ENCODE results near the gene TSC2. TPM values are rescaled to one million over a fixed set of nuclear protein-coding genes. Genes with fewer than 3 reads are reported as not detected.
A peak's percentile ranks its signal among the peaks of the same experiment; 100 is the strongest.
"Not testable (repeated sequence)": the region's sequence is repeated elsewhere in the genome, so short reads cannot be mapped to it uniquely, and the experiment has no call there.

The TSC2 gene
- total RNA-seq, 1 donor from 2014 or later = 96.4 TPM

DNA sequence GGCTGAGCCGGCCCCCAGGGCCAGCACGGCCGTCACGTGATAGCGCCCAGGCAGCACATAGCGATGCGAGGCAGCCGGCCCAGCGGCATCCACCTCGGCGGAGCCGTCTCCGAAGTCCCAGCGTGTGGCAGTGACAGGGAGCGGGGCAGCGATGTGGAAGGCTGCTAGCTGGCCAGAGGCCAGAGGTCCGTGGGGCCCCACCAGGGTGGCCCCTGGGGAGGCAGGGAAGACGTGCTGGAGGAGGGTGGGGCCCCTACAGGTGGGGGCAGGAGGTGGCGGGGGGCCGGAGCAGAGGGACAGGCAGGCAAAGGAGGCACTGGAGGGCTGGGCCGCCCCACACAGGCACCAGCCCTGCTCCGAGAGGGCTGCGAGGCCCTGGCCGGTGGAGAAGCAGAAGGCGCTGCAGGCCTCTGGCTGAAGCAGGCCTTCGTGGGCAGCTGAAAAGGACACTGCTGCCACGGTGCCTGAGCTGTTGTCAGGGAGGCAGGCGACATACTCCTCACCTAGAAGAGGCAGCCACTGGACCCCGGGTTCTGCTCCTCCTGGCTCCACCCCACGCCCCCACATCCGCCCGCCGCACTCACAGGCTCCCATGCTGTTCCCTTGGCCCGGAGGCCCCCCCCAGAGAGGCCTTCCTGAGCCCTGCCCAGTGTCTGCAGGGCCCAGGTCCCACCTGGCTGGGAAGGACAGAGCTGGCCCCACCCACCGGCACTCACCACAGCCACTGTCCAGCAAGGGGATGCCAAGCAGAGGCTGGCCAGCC lies 70.4 kb downstream of the TSC2 start:
- H3K36me3 Mint-ChIP-seq (ENCODE audit: low read depth); H3K9me3 Mint-ChIP-seq; DNase-seq (ENCODE audit: low spot score): not testable (repeated sequence)

DNA sequence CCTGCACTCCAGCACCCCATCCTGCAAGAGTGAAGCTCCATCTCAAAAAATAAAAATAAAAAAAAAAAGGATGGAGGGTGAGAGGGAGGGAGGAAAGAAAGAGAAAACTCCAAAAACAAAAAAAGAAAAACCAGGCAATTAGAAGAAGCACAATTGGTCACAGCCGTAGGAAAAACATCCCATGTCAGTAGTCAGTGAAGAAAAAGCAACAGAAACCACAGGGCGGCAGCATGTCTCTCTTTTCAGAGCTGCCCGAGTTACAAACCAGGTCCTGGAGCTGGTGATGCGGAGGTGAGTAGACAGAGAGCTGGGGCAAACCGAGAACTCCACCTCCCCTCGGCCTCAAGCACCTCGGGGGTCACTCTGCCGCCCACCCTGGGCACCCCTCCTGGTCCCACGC lies 73.5 kb downstream of the TSC2 start:
- H3K36me3 Mint-ChIP-seq (ENCODE audit: low read depth); DNase-seq (ENCODE audit: low spot score); H3K4me3 Mint-ChIP-seq; H3K27me3 Mint-ChIP-seq (ENCODE audit: insufficient read depth); intact Hi-C loops (cut with micrococcal nuclease); H3K4me1 Mint-ChIP-seq (ENCODE audit: low read depth); H3K9me3 Mint-ChIP-seq: not testable (repeated sequence)
- H3K27ac Mint-ChIP-seq = peak overlapping the region; percentile 29

More for the DNA sequence above, 70.4 kb downstream of the TSC2 start:
- H3K27ac Mint-ChIP-seq; H3K4me3 Mint-ChIP-seq; H3K27me3 Mint-ChIP-seq (ENCODE audit: insufficient read depth); intact Hi-C loops (cut with micrococcal nuclease); H3K4me1 Mint-ChIP-seq (ENCODE audit: low read depth): not testable (repeated sequence)

DNA sequence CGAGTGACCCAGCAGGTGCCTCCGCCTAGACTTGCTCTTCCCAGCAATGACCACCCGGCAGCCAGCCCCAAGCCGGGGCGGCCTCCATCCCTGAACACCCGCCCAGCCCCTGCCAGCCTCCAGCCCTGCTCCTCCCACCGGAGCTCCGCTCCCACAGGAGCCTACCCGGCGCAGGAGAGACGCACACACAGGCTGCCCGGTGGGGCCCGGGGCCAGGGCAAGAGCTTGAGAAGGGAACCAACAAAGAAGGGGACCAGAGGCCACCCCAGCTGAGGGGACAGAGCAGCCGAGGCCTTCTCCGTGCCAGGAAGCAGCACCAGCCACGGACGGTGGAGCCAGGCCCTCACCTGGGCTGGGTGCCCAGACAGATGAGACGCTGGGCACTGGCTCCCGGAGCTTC lies 74.1 kb downstream of the TSC2 start:
- H3K27me3 Mint-ChIP-seq (ENCODE audit: insufficient read depth) = no peaks in the 10 kb centered on the region
- intact Hi-C loops (cut with micrococcal nuclease) = no loop called here
- DNase-seq (ENCODE audit: low spot score) = no peak
- H3K9me3 Mint-ChIP-seq = no peaks in the 10 kb centered on the region
- H3K36me3 Mint-ChIP-seq (ENCODE audit: low read depth) = no peaks in the 10 kb centered on the region
- no peak overlapping the region for H3K4me3 Mint-ChIP-seq
- H3K27ac Mint-ChIP-seq = no peak overlapping the region
- no peaks in the 10 kb centered on the region for H3K4me1 Mint-ChIP-seq (ENCODE audit: low read depth)

DNA sequence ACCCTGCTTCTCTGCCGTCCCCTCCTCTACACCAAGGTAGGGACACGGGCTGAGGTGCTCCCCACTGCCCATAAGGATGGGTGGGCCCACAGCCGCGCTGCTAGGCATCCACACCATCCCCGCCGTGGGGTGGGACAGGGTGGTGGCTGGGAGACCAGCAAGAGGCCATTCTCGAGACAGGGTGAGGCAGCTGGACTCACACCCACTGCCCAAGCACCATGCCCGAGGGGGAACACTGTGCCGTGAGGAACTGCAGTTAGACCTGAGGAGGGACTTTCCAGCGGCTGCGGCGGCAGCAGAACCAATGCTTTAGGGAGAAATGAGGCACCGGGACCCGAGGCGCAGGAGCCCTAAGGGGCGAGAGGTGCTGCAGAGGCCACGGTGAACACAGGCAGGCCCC lies 74.6 kb downstream of the TSC2 start:
- Mint-ChIP-seq H3K4me1 (ENCODE audit: low read depth) (no peaks in the 10 kb centered on the region), H3K27me3 (ENCODE audit: insufficient read depth) (no peaks in the 10 kb centered on the region), H3K27ac (no peak overlapping the region), H3K9me3 (no peaks in the 10 kb centered on the region), H3K36me3 (ENCODE audit: low read depth) (no peaks in the 10 kb centered on the region), H3K4me3 (no peak overlapping the region)
- intact Hi-C loops (cut with micrococcal nuclease) = no loop called here
- DNase-seq (ENCODE audit: low spot score) = no peak

DNA sequence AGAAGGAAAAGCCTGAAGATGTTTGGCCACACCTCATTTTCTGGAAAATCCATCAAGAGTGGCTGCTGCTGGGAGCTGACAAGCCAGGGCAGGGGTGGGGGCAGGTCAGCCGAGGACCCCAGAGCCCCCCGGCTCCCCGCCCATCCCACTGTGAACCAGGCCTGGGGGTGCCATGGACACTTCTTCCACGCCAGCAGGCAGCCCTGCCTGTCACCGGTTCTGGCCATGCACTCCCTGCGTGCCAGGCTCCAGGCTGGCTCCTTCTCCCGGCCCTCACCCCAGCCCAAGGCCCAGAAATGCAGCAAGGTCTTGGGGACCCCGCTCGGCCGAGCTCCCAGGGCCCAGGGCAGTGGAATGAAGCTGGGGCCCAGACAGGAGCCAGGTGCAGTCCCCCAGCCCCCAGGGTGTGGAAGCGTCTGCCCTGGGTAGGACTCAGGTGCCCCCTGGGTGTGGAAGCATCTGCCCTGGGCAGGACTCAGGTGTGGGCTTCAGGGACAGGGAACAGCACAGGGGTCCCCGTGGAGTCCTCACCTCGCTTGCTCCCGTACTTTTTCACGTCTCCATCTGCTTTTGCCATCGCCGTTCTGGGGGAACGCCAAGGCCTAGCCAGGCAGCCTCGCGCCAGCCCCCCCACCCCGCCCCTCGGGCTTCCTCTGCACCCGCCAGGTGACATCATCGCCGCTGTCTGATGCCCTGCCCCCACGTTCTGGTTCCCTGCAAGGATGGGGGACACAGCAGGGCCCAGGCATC lies 75.3 kb downstream of the TSC2 start:
- H3K4me1 Mint-ChIP-seq (ENCODE audit: low read depth); intact Hi-C loops (cut with micrococcal nuclease); H3K4me3 Mint-ChIP-seq; DNase-seq (ENCODE audit: low spot score); H3K27ac Mint-ChIP-seq; H3K27me3 Mint-ChIP-seq (ENCODE audit: insufficient read depth); H3K36me3 Mint-ChIP-seq (ENCODE audit: low read depth); H3K9me3 Mint-ChIP-seq: not testable (repeated sequence)

DNA sequence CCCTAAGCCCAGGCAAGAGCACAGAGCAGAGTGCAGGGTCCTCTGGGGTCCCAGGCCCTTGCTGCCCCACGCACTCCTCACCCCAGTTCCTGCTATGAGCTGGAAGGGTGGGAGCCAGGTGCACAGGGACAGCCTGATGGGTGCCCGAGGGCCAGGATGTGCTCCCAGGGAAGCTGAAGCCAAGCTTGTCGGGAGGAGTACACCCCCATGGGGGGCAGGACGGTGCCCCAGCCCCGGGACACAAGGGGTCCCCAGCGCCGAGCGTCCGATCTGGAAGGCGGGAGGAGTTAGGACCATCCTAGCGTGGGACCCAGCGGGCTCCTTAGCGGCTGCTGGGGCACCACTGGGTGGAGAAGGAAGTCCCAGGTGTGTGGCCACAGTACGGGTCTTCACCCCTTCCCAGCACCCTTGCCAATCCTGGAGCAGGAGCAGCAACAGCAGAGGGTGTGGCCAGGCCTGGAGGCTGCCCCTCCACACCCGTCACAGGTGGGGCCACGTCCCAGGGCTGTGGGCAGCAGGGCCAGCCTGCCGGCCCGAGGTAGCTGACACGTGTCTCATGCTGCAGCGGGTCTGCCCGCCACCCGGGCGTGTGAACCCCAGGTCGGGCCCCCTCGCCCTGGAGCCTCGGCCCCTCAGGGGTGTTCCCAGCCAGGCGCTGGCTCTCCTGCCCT lies 76.1 kb downstream of the TSC2 start:
- H3K36me3 Mint-ChIP-seq (ENCODE audit: low read depth); H3K27me3 Mint-ChIP-seq (ENCODE audit: insufficient read depth); intact Hi-C loops (cut with micrococcal nuclease); H3K9me3 Mint-ChIP-seq; DNase-seq (ENCODE audit: low spot score); H3K4me3 Mint-ChIP-seq; H3K4me1 Mint-ChIP-seq (ENCODE audit: low read depth); H3K27ac Mint-ChIP-seq: not testable (repeated sequence)

DNA sequence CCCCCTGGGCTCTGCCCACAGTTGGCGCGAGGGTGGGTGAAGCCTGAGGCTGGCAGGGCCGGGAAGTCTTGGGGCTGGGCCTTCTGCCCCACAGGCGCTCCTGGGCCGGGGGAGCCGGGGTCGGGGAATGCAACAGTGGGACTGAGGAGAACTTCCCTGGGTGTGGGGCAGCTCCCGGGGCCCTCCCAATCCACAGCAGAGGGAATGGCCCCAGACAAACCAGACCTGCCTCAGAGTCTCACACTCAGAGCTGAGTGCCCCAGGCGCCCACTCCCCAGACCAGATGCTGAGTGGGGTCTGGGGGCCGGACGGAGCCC lies 76.5 kb downstream of the TSC2 start:
- intact Hi-C loops (cut with micrococcal nuclease); H3K4me1 Mint-ChIP-seq (ENCODE audit: low read depth); H3K27me3 Mint-ChIP-seq (ENCODE audit: insufficient read depth); H3K36me3 Mint-ChIP-seq (ENCODE audit: low read depth); H3K27ac Mint-ChIP-seq; DNase-seq (ENCODE audit: low spot score); H3K9me3 Mint-ChIP-seq; H3K4me3 Mint-ChIP-seq: not testable (repeated sequence)

DNA sequence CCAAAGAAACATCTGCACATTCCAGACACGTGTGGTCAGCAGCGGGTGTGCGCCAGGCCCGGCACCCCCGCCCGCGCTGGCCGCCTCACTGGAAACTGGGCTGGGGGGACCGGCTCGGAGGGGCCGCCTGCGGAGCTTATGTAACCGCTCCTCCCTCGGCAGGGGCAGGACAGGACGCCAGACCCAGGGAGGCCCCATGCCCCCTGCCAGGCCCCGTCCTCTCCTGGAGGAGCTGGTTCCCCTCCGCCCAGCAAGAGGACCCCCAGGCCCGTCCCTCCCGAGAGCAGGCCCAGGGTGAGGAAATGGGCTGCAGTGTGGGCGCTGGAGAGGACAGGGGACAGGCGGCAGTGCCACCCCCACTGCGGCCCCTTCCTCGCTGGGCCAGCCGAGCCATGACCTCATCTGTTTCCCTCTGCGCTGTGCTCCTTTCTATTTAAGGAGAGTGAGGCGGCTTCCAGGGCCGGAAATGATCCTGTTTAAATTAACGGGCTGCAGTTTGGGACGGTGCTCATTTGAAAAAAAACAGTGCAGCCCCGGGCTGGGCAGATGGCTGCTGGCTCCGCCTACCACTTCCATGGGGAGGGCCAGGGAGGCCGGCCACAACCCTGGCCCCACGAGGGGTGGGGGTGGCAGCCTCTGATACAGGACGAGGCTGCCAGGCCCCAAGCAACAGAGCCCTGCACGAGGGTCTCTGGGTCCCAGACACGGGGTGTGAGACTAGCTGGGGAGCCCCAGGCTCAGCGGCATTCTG lies 77.1 kb downstream of the TSC2 start:
- H3K36me3 Mint-ChIP-seq (ENCODE audit: low read depth); intact Hi-C loops (cut with micrococcal nuclease); H3K27ac Mint-ChIP-seq; H3K4me3 Mint-ChIP-seq; H3K27me3 Mint-ChIP-seq (ENCODE audit: insufficient read depth); H3K4me1 Mint-ChIP-seq (ENCODE audit: low read depth); DNase-seq (ENCODE audit: low spot score); H3K9me3 Mint-ChIP-seq: not testable (repeated sequence)

DNA sequence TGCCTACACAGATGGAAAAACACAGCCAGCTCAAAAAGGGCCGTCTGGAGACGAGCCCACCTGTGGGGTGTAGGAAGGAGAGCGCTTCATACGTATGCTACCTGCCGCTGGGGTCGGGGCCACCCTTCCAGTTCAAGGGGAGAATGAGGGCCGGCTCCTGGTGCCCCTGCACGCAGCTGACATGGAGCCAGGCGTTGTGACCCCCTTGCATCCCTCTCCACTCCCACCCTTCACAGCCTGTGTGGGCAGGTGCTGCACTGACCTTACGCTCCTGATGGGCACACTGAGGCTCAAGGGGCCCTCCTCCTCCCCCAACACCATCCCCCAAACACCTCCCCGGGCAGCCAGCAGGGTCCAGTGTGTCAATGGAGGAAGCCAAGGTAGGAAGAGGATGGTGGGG lies 77.8 kb downstream of the TSC2 start:
- H3K4me1 Mint-ChIP-seq (ENCODE audit: low read depth); H3K36me3 Mint-ChIP-seq (ENCODE audit: low read depth); H3K27me3 Mint-ChIP-seq (ENCODE audit: insufficient read depth); H3K27ac Mint-ChIP-seq; H3K9me3 Mint-ChIP-seq; DNase-seq (ENCODE audit: low spot score); H3K4me3 Mint-ChIP-seq; intact Hi-C loops (cut with micrococcal nuclease): not testable (repeated sequence)

DNA sequence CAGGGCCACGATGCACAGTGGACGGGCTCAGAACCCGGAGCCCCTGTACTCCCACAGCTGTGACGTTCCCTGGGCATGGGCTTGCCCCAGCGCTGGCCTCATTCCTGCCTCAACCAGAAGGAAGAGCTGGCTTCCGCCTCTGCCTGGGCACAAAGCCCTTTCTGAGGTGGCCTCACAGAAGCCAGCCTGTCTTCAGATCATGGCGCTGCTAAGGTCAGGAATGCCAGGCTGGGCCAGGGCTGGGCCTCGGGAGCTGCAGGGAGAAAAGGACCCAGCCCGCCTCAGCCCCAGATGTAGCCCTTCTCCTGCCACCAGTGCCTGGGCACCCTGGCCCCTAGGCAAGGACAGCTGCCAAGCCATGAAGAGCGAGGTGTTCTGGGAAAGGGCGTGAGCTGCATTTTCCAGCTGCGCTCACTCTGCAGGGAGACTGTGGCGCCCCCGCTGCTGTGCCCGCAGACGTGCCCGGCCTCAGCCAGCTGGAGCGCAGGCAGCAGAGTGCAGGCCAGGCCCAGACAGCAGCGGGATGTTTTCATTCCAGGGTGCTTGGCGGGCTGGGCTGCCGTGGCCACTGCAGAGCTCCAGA lies 78.5 kb downstream of the TSC2 start:
- H3K4me1 Mint-ChIP-seq (ENCODE audit: low read depth); H3K27ac Mint-ChIP-seq; H3K36me3 Mint-ChIP-seq (ENCODE audit: low read depth); intact Hi-C loops (cut with micrococcal nuclease); H3K4me3 Mint-ChIP-seq; H3K27me3 Mint-ChIP-seq (ENCODE audit: insufficient read depth); H3K9me3 Mint-ChIP-seq; DNase-seq (ENCODE audit: low spot score): not testable (repeated sequence)

DNA sequence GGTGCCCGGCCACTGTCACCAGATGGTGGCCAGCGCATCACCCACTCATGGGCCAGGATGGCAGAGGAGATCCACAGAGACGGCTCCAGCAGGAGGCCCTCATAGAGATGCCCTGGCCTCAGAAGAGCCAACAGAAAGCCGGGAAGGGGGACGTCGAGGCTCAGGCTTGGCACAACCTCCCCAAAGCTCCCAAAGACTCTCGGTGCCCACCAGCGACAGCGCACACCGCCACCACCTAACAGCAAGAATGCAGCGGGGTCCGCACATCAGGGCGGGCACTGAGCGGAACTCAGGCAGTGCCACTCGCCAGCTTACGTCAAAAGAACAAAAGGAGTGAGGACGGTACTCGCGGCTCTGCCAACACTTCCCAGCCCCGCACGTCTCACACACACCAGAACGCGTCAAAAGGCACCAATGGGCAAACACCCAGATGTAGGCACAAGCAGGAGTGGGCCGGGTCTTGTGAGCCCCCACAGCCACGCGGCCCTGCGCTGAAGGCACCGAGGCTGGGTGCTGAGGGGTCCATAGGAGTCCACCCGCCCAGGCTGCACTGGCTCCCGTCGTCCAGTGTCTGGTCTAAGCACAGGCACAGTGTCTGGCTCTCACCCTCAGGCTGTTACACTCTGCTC lies 79.3 kb downstream of the TSC2 start:
- intact Hi-C loops (cut with micrococcal nuclease); H3K27ac Mint-ChIP-seq; H3K4me3 Mint-ChIP-seq; H3K9me3 Mint-ChIP-seq; H3K4me1 Mint-ChIP-seq (ENCODE audit: low read depth); H3K27me3 Mint-ChIP-seq (ENCODE audit: insufficient read depth); H3K36me3 Mint-ChIP-seq (ENCODE audit: low read depth); DNase-seq (ENCODE audit: low spot score): not testable (repeated sequence)

DNA sequence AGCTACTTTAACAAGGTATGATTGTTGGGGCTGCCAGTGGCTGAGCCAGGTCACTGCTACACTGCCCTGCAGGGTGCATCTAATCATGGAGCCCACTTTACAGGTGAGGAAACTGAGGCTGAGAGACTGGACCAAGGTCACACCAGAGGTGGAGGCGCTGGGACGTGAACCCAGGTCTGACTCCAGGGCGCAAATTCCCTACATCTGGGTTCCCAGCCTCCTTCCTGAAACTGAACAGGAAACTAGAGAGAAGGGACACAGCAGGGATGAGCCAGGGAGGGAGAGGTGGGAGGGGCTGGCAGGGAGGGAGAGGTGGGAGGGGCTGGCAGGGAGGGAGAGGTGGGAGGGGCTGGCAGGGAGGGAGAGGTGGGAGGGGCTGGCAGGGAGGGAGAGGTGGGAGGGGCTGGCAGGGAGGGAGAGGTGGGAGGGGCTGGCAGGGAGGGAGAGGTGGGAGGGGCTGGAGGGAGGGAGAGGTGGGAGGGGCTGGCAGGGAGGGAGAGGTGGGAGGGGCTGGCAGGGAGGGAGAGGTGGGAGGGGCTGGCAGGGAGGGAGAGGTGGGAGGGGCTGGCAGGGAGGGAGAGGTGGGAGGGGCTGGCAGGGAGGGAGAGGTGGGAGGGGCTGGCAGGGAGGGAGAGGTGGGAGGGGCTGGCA lies 80.0 kb downstream of the TSC2 start:
- H3K36me3 Mint-ChIP-seq (ENCODE audit: low read depth); H3K27ac Mint-ChIP-seq; DNase-seq (ENCODE audit: low spot score); intact Hi-C loops (cut with micrococcal nuclease); H3K4me1 Mint-ChIP-seq (ENCODE audit: low read depth); H3K9me3 Mint-ChIP-seq; H3K27me3 Mint-ChIP-seq (ENCODE audit: insufficient read depth); H3K4me3 Mint-ChIP-seq: not testable (repeated sequence)

Measured in activated T-helper 1 cell treated with anti-CD3 and anti-CD28 coated beads, Interleukin-12 subunit alpha, Interleukin-12 subunit beta, Interleukin-2, Interleukin-4 antibody, amounts not matched to agents 30 ng/mL and 10 ng/mL and 1 ng/mL, durations not matched to agents 14 hours and 24 hours and 36 hours (primary cell).